H1 (cell line): ENCODE measurements around the gene SMIM5. TPM values are rescaled to one million over a fixed set of nuclear protein-coding genes. Genes with fewer than 3 reads are reported as not detected.

Experiments used
- RFX5 ChIP-seq: IDR thresholded peaks from 2 replicates; pipeline ENCODE4 v1.6.1; 2011; ENCODE audit warnings: low read depth, low read length, improper control_type of control experiment, borderline replicate concordance
- TAF1 ChIP-seq: IDR thresholded peaks from 2 replicates; pipeline ENCODE4 v1.6.1; 2011; ENCODE audit warnings: mild to moderate bottlenecking, low read depth, low read length
- polyA plus RNA-seq, 7 experiments: library from polyadenylated mRNA; depleted of rRNA in 3 of 7; stranded (reverse) in 5 of 7; unstranded in 2 of 7; fragments of >200 nt in 5 of 7; fragments of 200-250 nt in 2 of 7; gene quantifications; 1 replicate in 5 of 7; 2 replicates in 1 of 7; 4 replicates in 1 of 7; pipeline versions ENCODE4 v1.2.1 to v1.2.3, GENCODE V29; 2011 to 2013; ENCODE audit warnings: missing spikeins in 2 of 7, mixed read lengths in 2 of 7
- total RNA-seq: library from RNA; stranded (reverse); fragmentation: NEBNext Ultra II Directional; extraction: Animal tissue kit (Norgen Biotek cat#: 25700); gene quantifications from 2 replicates; pipeline ENCODE4 v1.2.1, GENCODE V29; 2021
- TF ChIP-seq, protein P1 (sequence below): IDR thresholded peaks from 2 replicates; pipeline ENCODE4 v1.6.1; 2011; ENCODE audit warnings: low read depth, mild to moderate bottlenecking, low read length; ENCODE audit not compliant: insufficient read depth

The SMIM5 gene
- total and polyA plus RNA-seq, 2 of the 8 experiments (the other 6 are each of a cell fraction or from before 2014, with no cell fraction given) = not detected

GRCh38 chr17:75634754-75635609 lies 1.7 kb downstream of the SMIM5 start (continued):
- no peak for TF ChIP-seq TAF1
- TF ChIP-seq, protein P1, sequence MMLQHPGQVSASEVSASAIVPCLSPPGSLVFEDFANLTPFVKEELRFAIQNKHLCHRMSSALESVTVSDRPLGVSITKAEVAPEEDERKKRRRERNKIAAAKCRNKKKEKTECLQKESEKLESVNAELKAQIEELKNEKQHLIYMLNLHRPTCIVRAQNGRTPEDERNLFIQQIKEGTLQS = no peak
- TF ChIP-seq RFX5 = no peak
